GM12872 (cell line): ENCODE measurements around the gene GLOD5.

ENCODE experiments used
- CTCF ChIP-seq: IDR thresholded peaks from 3 replicates; pipeline ENCODE4 v1.5.1; 2011; ENCODE audit warnings: low read depth, mild to moderate bottlenecking, low read length, moderate library complexity; ENCODE audit not compliant: insufficient read depth

The GLOD5 gene

GRCh38 chrX:48753708-48754228 lies 7.8 kb upstream of the GLOD5 start:
- TF ChIP-seq CTCF, result no peak

- no peak for TF ChIP-seq CTCF
These were observed 7.3 kb upstream of the GLOD5 start for GRCh38 chrX:48754238-48754637.

DNA sequence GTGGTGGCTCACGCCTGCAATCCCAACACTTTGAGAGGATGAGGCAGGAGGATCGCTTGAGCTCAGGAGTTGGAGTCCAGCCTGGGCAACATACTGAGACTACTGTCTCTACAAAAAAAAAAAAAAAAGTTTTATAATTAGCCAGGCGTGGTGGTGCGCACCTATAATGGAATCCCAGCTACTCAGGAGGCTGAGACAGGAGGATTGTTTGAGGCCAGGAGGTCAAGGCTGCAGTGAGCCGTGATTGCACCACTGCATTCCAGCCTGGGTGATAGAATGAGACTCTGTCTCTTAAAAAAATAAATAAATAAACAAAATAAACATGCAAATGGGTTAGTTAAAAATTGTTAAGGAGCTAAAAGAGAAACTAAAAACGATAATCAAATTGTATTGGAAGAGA lies 7.7 kb downstream of the GLOD5 start:
- no peak for TF ChIP-seq CTCF

- no peak for TF ChIP-seq CTCF
These were observed 8.7 kb downstream of the GLOD5 start for GRCh38 chrX:48770296-48770695.

DNA sequence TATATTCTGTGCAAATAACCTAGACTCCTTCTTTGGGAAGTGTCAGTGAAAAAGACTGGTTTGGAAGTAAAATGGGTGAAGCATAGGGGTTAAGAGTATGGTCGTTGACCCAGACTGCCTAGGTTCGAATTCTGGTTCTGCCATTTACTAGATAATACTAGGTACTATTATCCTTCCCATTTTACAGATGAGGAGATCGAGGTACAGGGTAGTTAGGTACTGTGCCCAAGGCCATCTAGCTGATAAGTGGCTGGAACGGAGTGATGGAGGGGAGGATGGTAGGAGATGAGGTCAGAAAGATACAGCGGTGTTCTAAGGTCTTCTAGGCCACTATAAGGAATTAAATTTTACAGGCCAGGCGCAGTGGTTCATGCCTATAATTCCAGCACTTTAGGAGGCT lies 11.1 kb downstream of the GLOD5 start:
- TF ChIP-seq CTCF, result no peak

- TF ChIP-seq CTCF, result no peak
These were observed 15.4 kb downstream of the GLOD5 start for GRCh38 chrX:48776818-48777439.

DNA sequence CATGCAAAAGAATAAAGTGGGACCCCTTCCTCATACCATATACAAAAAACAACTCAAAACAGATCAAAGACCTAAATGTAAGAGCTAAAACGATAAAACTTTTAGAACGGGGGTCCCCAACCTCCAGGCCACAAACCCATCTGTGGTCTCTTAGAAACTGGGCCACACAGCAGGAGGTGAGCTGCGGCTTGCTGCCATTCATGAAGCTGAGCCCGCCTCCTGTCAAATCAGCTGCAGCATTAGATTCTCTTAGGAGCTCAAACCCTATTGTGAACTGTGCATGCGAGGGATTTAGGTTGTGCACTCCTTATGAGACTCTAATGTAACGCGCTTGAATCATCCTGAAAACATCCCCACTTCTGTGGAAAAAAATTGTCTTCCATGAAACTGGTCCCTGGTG lies 17.9 kb downstream of the GLOD5 start:
- no peak for TF ChIP-seq CTCF
